Measurements from ENCODE around the gene VPS35L. TPM values are rescaled to one million over a fixed set of nuclear protein-coding genes. Genes with fewer than 3 reads are reported as not detected.
"Not testable (repeated sequence)": the region's sequence is repeated elsewhere in the genome, so short reads cannot be mapped to it uniquely, and the experiment has no call there.

The VPS35L gene
- total RNA-seq, 1 donor: 29.4 TPM

- Histone ChIP-seq H3K9me3 (ENCODE audit: low read depth, low read length) (no peaks in the 10 kb centered on the region), H3K4me1 (ENCODE audit: insufficient read depth, low read length) (peaks cover 3% of the 10 kb centered on the region), H3K27me3 (ENCODE audit: insufficient read depth, low read length) (no peaks in the 10 kb centered on the region), H3K4me3 (ENCODE audit: low read length) (no peak overlapping the region)
Observed at GRCh38 chr16:19639986-19640421, 84.5 kb downstream of the VPS35L start.

- no peaks in the 10 kb centered on the region for H3K27me3 ChIP-seq (ENCODE audit: insufficient read depth, low read length)
- H3K9me3 ChIP-seq (ENCODE audit: low read depth, low read length): no peaks in the 10 kb centered on the region
- no peak overlapping the region for H3K4me3 ChIP-seq (ENCODE audit: low read length)
- peaks cover 3% of the 10 kb centered on the region for H3K4me1 ChIP-seq (ENCODE audit: insufficient read depth, low read length)
Observed at GRCh38 chr16:19642501-19642900, 87.0 kb downstream of the VPS35L start.

- Histone ChIP-seq H3K27me3 (ENCODE audit: insufficient read depth, low read length) (no peaks in the 10 kb centered on the region), H3K9me3 (ENCODE audit: low read depth, low read length) (no peaks in the 10 kb centered on the region), H3K4me1 (ENCODE audit: insufficient read depth, low read length) (peaks cover 3% of the 10 kb centered on the region), H3K4me3 (ENCODE audit: low read length) (no peak overlapping the region)
Observed at GRCh38 chr16:19644877-19645276, 89.4 kb downstream of the VPS35L start.

- no peaks in the 10 kb centered on the region for H3K9me3 ChIP-seq (ENCODE audit: low read depth, low read length)
- no peaks in the 10 kb centered on the region for H3K27me3 ChIP-seq (ENCODE audit: insufficient read depth, low read length)
Observed at GRCh38 chr16:19645557-19645981, 90.1 kb downstream of the VPS35L start.

GRCh38 chr16:19649980-19650379, 94.5 kb downstream of the VPS35L start:
- H3K9me3 ChIP-seq (ENCODE audit: low read depth, low read length): no peaks in the 10 kb centered on the region
- no peak overlapping the region for H3K4me3 ChIP-seq (ENCODE audit: low read length)
- H3K4me1 ChIP-seq (ENCODE audit: insufficient read depth, low read length): no peaks in the 10 kb centered on the region
- no peaks in the 10 kb centered on the region for H3K27me3 ChIP-seq (ENCODE audit: insufficient read depth, low read length)

More at GRCh38 chr16:19645557-19645981, 90.1 kb downstream of the VPS35L start:
- H3K4me3 ChIP-seq (ENCODE audit: low read length): no peak overlapping the region
- peaks cover 2% of the 10 kb centered on the region for H3K4me1 ChIP-seq (ENCODE audit: insufficient read depth, low read length)

GRCh38 chr16:19654147-19654546, 98.6 kb downstream of the VPS35L start:
- Histone ChIP-seq H3K4me3 (ENCODE audit: low read length) (no peak overlapping the region), H3K4me1 (ENCODE audit: insufficient read depth, low read length) (no peaks in the 10 kb centered on the region), H3K9me3 (ENCODE audit: low read depth, low read length) (no peaks in the 10 kb centered on the region), H3K27me3 (ENCODE audit: insufficient read depth, low read length) (no peaks in the 10 kb centered on the region)

- no peak overlapping the region for H3K4me3 ChIP-seq (ENCODE audit: low read length)
- H3K4me1 ChIP-seq (ENCODE audit: insufficient read depth, low read length): no peaks in the 10 kb centered on the region
- H3K9me3 ChIP-seq (ENCODE audit: low read depth, low read length): no peaks in the 10 kb centered on the region
- no peaks in the 10 kb centered on the region for H3K27me3 ChIP-seq (ENCODE audit: insufficient read depth, low read length)
Observed at GRCh38 chr16:19655242-19655777, 99.8 kb downstream of the VPS35L start.

- H3K4me3 ChIP-seq (ENCODE audit: low read length): no peak overlapping the region
- H3K4me1 ChIP-seq (ENCODE audit: insufficient read depth, low read length): no peaks in the 10 kb centered on the region
- no peaks in the 10 kb centered on the region for H3K9me3 ChIP-seq (ENCODE audit: low read depth, low read length)
- no peaks in the 10 kb centered on the region for H3K27me3 ChIP-seq (ENCODE audit: insufficient read depth, low read length)
Observed at GRCh38 chr16:19657831-19658230, 102.3 kb downstream of the VPS35L start.

GRCh38 chr16:19659554-19659953, 104.1 kb downstream of the VPS35L start:
- Histone ChIP-seq H3K4me1 (ENCODE audit: insufficient read depth, low read length) (no peaks in the 10 kb centered on the region), H3K9me3 (ENCODE audit: low read depth, low read length) (no peaks in the 10 kb centered on the region), H3K27me3 (ENCODE audit: insufficient read depth, low read length) (no peaks in the 10 kb centered on the region), H3K4me3 (ENCODE audit: low read length) (no peak overlapping the region)

- no peaks in the 10 kb centered on the region for H3K4me1 ChIP-seq (ENCODE audit: insufficient read depth, low read length)
- H3K9me3 ChIP-seq (ENCODE audit: low read depth, low read length): no peaks in the 10 kb centered on the region
- no peaks in the 10 kb centered on the region for H3K27me3 ChIP-seq (ENCODE audit: insufficient read depth, low read length)
- H3K4me3 ChIP-seq (ENCODE audit: low read length): no peak overlapping the region
Observed at GRCh38 chr16:19660432-19660831, 104.9 kb downstream of the VPS35L start.

GRCh38 chr16:19662351-19662750, 106.8 kb downstream of the VPS35L start:
- no peaks in the 10 kb centered on the region for H3K4me1 ChIP-seq (ENCODE audit: insufficient read depth, low read length)

GRCh38 chr16:19664166-19664565, 108.7 kb downstream of the VPS35L start:
- H3K27me3 ChIP-seq (ENCODE audit: insufficient read depth, low read length): no peaks in the 10 kb centered on the region
- H3K4me3 ChIP-seq (ENCODE audit: low read length): no peak overlapping the region
- H3K4me1 ChIP-seq (ENCODE audit: insufficient read depth, low read length): no peaks in the 10 kb centered on the region
- H3K9me3 ChIP-seq (ENCODE audit: low read depth, low read length): no peaks in the 10 kb centered on the region

More at GRCh38 chr16:19662351-19662750, 106.8 kb downstream of the VPS35L start:
- Histone ChIP-seq H3K9me3 (ENCODE audit: low read depth, low read length) (no peaks in the 10 kb centered on the region), H3K4me3 (ENCODE audit: low read length) (no peak overlapping the region), H3K27me3 (ENCODE audit: insufficient read depth, low read length) (no peaks in the 10 kb centered on the region)

GRCh38 chr16:19665313-19665712, 109.8 kb downstream of the VPS35L start:
- not testable (repeated sequence) for H3K9me3 ChIP-seq (ENCODE audit: low read depth, low read length); H3K4me1 ChIP-seq (ENCODE audit: insufficient read depth, low read length); H3K27me3 ChIP-seq (ENCODE audit: insufficient read depth, low read length); H3K4me3 ChIP-seq (ENCODE audit: low read length)

GRCh38 chr16:19666477-19666876, 111.0 kb downstream of the VPS35L start:
- no peaks in the 10 kb centered on the region for H3K9me3 ChIP-seq (ENCODE audit: low read depth, low read length)

GRCh38 chr16:19672378-19672777, 116.9 kb downstream of the VPS35L start:
- Histone ChIP-seq H3K9me3 (ENCODE audit: low read depth, low read length) (no peaks in the 10 kb centered on the region), H3K27me3 (ENCODE audit: insufficient read depth, low read length) (no peaks in the 10 kb centered on the region), H3K4me3 (ENCODE audit: low read length) (no peak overlapping the region), H3K4me1 (ENCODE audit: insufficient read depth, low read length) (no peaks in the 10 kb centered on the region)

More at GRCh38 chr16:19666477-19666876, 111.0 kb downstream of the VPS35L start:
- no peaks in the 10 kb centered on the region for H3K4me1 ChIP-seq (ENCODE audit: insufficient read depth, low read length)
- no peaks in the 10 kb centered on the region for H3K27me3 ChIP-seq (ENCODE audit: insufficient read depth, low read length)
- H3K4me3 ChIP-seq (ENCODE audit: low read length): no peak overlapping the region

- Histone ChIP-seq H3K9me3 (ENCODE audit: low read depth, low read length) (no peaks in the 10 kb centered on the region), H3K4me1 (ENCODE audit: insufficient read depth, low read length) (no peaks in the 10 kb centered on the region), H3K4me3 (ENCODE audit: low read length) (no peak overlapping the region), H3K27me3 (ENCODE audit: insufficient read depth, low read length) (no peaks in the 10 kb centered on the region)
Observed at GRCh38 chr16:19674485-19674884, 119.0 kb downstream of the VPS35L start.
